ENCODE data around the gene COL18A1. TPM values are rescaled to one million over a fixed set of nuclear protein-coding genes. Genes with fewer than 3 reads are reported as not detected.

The COL18A1 gene
- total RNA-seq, 4 donors from 2014 or later: 16.4 to 42.2 (median 20.7) TPM

- TF ChIP-seq POLR2A (IDR thresholded peaks at IDR 0.05) (no peak), CTCF (IDR thresholded peaks at IDR 0.05 in 4 of 5, conservative IDR thresholded peaks at IDR 0.05 in 1 of 5) (no peak)
- DNase-seq (no peak), ATAC-seq (no peak)
- no peaks in the 10 kb centered on the region for H3K9me3 ChIP-seq
- H3K36me3 ChIP-seq: no peaks in the 10 kb centered on the region
- no peak overlapping the region for H3K4me3 ChIP-seq
- intact Hi-C loops (cut with DNase I; ENCODE audit: low total_unique reads): no loop called here
- no peak overlapping the region for H3K27ac ChIP-seq
- no peaks in the 10 kb centered on the region for H3K4me1 ChIP-seq
- H3K27me3 ChIP-seq: peaks cover 7 to 12% (median 11%) of the 10 kb centered on the region in 3 donors
- in situ Hi-C loops (cut with MboI; ENCODE audit: low sequenced_read_pairs in 4 of 4): no loop called here
Measured at GRCh38 chr21:45450423-45451090, 45.6 kb downstream of the COL18A1 start.

GRCh38 chr21:45451091-45451740 lies 46.3 kb downstream of the COL18A1 start:
- no peaks in the 10 kb centered on the region for H3K4me1 ChIP-seq
- peaks cover 11 to 18% (median 14%) of the 10 kb centered on the region in 3 donors for H3K27me3 ChIP-seq
- TF ChIP-seq POLR2A (IDR thresholded peaks at IDR 0.05): no peak
- TF ChIP-seq CTCF (IDR thresholded peaks at IDR 0.05 in 4 of 5, conservative IDR thresholded peaks at IDR 0.05 in 1 of 5): no peak
- no peak for ATAC-seq
- no peaks in the 10 kb centered on the region for H3K36me3 ChIP-seq
- H3K27ac ChIP-seq: no peak overlapping the region
- DNase-seq: no peak
- in situ Hi-C loops (cut with MboI; ENCODE audit: low sequenced_read_pairs in 4 of 4) (no loop called here), intact Hi-C loops (cut with DNase I; ENCODE audit: low total_unique reads) (no loop called here)
- no peak overlapping the region for H3K4me3 ChIP-seq
- no peaks in the 10 kb centered on the region for H3K9me3 ChIP-seq

- in situ Hi-C loops (cut with MboI; ENCODE audit: low sequenced_read_pairs in 4 of 4) (no loop called here), intact Hi-C loops (cut with DNase I; ENCODE audit: low total_unique reads) (no loop called here)
- Histone ChIP-seq H3K4me3 (no peak overlapping the region), H3K9me3 (no peaks in the 10 kb centered on the region), H3K27ac (no peak overlapping the region), H3K36me3 (no peaks in the 10 kb centered on the region), H3K4me1 (no peaks in the 10 kb centered on the region), H3K27me3 (peaks cover 11 to 14% (median 14%) of the 10 kb centered on the region in 3 donors)
- ATAC-seq (no peak), DNase-seq (no peak)
- TF ChIP-seq POLR2A (IDR thresholded peaks at IDR 0.05) (no peak), CTCF (IDR thresholded peaks at IDR 0.05 in 4 of 5, conservative IDR thresholded peaks at IDR 0.05 in 1 of 5) (no peak)
Measured at GRCh38 chr21:45451771-45452182, 46.8 kb downstream of the COL18A1 start.

GRCh38 chr21:45452696-45453307 lies 47.8 kb downstream of the COL18A1 start:
- no peaks in the 10 kb centered on the region for H3K9me3 ChIP-seq

More at GRCh38 chr21:45452696-45453307, 47.8 kb downstream of the COL18A1 start:
- no peaks in the 10 kb centered on the region for H3K4me1 ChIP-seq
- intact Hi-C loops (cut with DNase I; ENCODE audit: low total_unique reads): no loop called here
- in situ Hi-C loops (cut with MboI; ENCODE audit: low sequenced_read_pairs in 4 of 4): no loop called here
- DNase-seq (no peak), ATAC-seq (no peak)
- H3K27ac ChIP-seq: no peak overlapping the region
- H3K4me3 ChIP-seq: no peak overlapping the region
- H3K27me3 ChIP-seq: peaks cover 13 to 14% (median 14%) of the 10 kb centered on the region in 3 donors
- no peaks in the 10 kb centered on the region for H3K36me3 ChIP-seq
- no peak for TF ChIP-seq POLR2A (IDR thresholded peaks at IDR 0.05)
- no peak for TF ChIP-seq CTCF (IDR thresholded peaks at IDR 0.05 in 4 of 5, conservative IDR thresholded peaks at IDR 0.05 in 1 of 5)
